Ammon's horn (tissue), 1 donor: ENCODE measurements around the gene ICAM3.

Experiments used
- DNase-seq: peaks from one replicate; pipeline ENCODE4 v3.0.0-alpha.2; 2016; ENCODE audit warnings: low spot score

The ICAM3 gene

DNA sequence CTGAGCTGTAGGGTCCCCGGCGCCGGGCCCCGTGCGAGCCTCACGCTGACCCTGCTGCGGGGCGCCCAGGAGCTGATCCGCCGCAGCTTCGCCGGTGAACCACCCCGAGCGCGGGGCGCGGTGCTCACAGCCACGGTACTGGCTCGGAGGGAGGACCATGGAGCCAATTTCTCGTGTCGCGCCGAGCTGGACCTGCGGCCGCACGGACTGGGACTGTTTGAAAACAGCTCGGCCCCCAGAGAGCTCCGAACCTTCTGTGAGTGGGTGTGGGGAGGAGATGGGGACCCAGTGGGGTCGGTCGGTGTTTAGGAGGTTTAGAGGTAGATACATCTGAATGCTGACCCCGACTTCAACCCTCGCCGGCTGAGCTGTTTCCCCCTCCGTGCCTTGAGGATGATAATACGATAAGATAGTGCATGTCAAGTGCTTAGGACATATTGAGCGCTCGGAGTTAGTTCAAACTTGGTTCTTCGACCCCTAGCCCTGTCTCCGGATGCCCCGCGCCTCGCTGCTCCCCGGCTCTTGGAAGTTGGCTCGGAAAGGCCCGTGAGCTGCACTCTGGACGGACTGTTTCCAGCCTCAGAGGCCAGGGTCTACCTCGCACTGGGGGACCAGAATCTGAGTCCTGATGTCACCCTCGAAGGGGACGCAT is 47.7 kb downstream of the ICAM3 start:
- no peak for DNase-seq

DNA sequence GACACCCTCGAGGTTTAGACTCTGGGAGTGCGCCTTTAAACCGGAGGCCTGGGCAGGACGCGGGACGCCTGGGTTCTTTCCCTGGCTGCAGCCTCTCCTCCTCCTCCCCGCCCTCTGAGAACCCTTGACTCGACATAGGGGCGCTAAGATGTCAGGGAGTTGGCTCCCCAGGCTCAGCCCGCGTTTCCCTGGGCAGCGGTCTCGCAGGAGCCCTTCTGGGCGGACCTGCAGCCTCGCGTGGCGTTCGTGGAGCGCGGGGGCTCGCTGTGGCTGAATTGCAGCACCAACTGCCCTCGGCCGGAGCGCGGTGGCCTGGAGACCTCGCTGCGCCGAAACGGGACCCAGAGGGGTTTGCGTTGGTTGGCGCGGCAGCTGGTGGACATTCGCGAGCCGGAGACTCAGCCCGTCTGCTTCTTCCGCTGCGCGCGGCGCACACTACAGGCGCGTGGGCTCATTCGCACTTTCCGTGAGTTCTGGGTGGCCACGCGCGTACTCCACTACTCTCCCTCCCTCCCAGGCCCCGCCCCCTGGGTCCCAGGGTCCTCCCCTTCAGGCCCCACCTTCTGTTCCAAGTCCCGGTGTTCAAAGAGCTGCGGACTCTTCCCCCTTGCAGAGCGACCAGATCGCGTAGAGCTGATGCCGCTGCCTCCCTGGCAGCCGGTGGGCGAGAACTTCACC is 48.4 kb downstream of the ICAM3 start:
- peak; percentile 61 for DNase-seq

DNA sequence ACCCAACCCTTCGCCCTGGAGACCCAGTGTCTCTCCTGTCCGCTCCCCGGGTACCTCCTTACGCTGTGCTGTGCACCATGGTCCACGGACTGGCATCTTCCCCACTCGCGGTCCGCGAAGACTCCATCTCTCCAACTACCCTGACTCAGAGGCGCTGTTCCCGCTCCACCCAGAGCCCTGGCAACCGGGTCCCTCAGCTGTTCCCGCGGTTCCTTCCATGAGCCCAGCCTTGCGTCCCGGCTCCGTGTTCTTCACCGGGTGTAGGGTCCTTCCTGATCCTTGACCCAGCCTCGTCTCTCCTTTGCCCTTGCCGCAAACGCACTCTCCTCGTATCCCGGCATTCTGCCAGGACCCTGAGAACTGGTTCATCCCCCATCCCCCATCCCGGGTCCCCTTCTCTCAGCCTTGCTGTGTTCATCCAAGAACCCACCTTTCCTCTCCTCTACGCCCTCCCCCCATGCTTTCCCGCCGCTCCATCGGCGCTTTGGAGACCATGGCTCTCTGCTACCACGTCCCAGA is 49.0 kb downstream of the ICAM3 start:
- DNase-seq = no peak

DNA sequence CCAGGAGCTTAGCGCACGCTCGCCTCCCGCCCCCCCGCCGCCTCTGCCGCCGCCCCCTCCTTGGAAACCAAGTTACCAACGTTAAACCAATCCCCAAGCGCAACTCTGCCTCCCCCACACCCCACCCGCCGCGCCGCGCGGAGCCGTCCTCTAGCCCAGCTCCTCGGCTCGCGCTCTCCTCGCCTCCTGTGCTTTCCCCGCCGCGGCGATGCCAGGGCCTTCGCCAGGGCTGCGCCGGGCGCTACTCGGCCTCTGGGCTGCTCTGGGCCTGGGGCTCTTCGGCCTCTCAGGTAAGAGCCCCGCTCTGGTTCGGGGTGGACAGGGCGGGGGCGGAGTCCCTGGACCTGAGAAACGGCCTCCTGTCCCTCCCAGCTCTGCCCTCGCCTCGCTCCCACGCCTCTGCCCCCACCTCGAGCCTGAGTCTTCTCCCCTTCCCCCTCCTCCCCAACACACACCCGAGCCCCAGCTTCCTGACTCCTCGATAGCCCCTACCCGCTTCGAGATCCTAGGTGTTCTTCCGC is 49.5 kb downstream of the ICAM3 start, which contains the start of gene ICAM5:
ICAM5 (plus strand) TSS at position 117 of the 521 bp plus-strand sequence; CDS start at position 209, 92 bp downstream.
- peak; percentile 58 for DNase-seq

DNA sequence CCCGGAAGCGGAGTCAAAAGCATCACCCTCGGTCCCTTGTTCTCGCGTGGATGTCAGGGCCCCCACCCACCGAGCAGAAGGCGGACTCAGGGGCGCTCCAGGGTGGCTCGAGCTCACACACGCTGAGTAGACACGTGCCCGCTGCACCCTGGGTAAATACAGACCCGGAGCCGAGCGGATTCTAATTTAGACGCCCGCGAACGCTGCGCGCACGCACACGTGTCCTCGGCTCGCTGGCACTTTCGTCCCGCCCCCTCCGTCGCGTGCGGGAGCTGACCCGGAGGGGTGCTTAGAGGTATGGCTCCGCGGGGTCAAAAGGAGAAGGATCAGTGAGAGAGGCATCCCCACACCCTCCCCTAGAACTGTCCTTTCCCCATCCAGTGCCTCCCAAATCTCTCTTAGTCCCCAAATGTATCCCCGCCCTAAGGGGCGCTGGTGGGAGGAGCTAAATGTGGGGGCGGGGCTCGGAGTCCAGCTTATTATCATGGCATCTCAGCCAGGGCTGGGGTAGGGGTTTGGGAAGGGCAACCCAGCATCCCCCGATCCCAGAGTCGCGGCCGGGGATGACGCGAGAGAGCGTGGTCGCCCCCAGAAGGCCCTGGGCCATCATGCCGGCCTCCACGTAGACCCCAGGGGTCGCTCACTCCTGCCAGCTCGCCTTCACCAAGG is 50.1 kb downstream of the ICAM3 start:
- peak; percentile 38 for DNase-seq

DNA sequence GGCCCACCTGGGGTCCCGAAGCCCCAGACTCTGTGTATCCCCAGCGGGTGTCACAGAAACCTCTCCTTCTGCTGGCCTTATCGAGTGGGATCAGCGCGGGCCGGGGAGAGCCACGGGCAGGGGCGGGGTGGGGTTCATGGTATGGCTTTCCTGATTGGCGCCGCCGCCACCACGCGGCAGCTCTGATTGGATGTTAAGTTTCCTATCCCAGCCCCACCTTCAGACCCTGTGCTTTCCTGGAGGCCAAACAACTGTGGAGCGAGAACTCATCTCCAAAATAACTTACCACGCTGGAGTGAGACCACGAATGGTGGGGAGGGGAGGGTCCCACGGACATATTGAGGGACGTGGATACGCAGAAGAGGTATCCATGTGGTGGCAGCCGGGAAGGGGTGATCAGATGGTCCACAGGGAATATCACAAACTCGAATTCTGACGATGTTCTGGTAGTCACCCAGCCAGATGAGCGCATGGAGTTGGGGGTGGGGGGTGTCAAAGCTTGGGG is 50.7 kb downstream of the ICAM3 start:
- peak; percentile 51 for DNase-seq

DNA sequence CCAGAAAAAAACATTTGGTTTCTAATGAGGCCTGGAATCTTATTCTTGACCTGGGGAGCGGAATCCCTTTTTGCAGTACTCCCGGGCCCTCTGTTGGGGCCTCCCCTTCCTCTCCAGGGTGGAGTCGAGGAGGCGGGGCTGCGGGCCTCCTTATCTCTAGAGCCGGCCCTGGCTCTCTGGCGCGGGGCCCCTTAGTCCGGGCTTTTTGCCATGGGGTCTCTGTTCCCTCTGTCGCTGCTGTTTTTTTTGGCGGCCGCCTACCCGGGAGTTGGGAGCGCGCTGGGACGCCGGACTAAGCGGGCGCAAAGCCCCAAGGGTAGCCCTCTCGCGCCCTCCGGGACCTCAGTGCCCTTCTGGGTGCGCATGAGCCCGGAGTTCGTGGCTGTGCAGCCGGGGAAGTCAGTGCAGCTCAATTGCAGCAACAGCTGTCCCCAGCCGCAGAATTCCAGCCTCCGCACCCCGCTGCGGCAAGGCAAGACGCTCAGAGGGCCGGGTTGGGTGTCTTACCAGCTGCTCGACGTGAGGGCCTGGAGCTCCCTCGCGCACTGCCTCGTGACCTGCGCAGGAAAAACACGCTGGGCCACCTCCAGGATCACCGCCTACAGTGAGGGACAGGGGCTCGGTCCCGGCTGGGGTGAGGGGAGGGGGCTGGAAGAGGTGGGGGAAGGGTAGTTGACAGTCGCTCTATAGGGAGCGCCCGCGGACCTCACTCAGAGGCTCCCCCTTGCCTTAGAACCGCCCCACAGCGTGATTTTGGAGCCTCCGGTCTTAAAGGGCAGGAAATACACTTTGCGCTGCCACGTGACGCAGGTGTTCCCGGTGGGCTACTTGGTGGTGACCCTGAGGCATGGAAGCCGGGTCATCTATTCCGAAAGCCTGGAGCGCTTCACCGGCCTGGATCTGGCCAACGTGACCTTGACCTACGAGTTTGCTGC is 52.4 kb downstream of the ICAM3 start, which contains the start of gene ICAM4:
ICAM4 (plus strand) TSS at position 153 of the 935 bp plus-strand sequence; CDS start at position 211, 58 bp downstream.
- no peak for DNase-seq

DNA sequence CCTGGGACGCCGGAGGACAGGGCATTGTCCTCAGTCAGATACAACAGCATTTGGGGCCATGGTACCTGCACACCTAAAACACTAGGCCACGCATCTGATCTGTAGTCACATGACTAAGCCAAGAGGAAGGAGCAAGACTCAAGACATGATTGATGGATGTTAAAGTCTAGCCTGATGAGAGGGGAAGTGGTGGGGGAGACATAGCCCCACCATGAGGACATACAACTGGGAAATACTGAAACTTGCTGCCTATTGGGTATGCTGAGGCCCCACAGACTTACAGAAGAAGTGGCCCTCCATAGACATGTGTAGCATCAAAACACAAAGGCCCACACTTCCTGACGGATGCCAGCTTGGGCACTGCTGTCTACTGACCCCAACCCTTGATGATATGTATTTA is 54.0 kb downstream of the ICAM3 start:
- DNase-seq = no peak

DNA sequence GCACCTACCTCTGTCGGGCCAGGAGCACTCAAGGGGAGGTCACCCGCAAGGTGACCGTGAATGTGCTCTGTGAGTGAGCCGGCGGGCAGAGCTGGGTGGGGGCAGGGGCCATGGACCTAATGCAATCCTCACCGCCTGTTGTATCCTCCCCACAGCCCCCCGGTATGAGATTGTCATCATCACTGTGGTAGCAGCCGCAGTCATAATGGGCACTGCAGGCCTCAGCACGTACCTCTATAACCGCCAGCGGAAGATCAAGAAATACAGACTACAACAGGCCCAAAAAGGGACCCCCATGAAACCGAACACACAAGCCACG is 54.5 kb downstream of the ICAM3 start:
- DNase-seq = no peak

DNA sequence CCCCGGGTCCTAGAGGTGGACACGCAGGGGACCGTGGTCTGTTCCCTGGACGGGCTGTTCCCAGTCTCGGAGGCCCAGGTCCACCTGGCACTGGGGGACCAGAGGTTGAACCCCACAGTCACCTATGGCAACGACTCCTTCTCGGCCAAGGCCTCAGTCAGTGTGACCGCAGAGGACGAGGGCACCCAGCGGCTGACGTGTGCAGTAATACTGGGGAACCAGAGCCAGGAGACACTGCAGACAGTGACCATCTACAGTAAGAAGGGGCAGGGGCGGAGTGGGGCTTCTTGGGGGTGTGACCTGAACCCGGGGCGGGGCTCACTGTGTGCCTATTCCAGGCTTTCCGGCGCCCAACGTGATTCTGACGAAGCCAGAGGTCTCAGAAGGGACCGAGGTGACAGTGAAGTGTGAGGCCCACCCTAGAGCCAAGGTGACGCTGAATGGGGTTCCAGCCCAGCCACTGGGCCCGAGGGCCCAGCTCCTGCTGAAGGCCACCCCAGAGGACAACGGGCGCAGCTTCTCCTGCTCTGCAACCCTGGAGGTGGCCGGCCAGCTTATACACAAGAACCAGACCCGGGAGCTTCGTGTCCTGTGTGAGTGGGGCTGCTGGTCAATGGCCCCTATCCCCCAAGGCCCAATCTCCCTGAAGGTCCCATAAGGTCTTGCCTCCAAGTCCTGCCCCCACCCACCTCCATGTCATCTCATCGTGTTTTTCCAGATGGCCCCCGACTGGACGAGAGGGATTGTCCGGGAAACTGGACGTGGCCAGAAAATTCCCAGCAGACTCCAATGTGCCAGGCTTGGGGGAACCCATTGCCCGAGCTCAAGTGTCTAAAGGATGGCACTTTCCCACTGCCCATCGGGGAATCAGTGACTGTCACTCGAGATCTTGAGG is 55.1 kb downstream of the ICAM3 start:
- no peak for DNase-seq
